HG03460 (cell line): ENCODE results near the gene STOM.

ENCODE experiments used
- ATAC-seq: cut with Tn5 transposase; IDR thresholded peaks from one replicate; pipeline ENCODE4 v1.9.1; 2021; ENCODE audit not compliant: unreplicated experiment

STOM gene

DNA sequence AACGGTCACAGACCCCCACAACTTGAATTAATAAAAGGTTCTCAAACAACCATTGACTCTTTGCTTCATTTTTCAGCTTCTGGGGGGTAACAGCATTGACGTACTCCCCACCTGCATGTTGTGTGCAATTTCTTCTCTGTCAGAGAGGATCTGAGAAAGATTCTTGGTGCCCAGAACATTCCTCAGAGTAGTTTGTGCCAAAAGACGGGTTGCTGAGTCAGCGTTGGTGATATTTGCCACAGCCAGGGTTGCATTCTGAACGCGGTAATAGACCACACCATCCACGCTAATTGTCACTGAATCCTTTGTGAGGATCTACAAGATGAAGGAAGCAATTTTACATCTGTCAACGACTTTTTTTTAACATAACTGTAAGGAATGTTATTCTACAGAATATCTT lies 21.0 kb downstream of the STOM start:
- no peak for ATAC-seq

DNA sequence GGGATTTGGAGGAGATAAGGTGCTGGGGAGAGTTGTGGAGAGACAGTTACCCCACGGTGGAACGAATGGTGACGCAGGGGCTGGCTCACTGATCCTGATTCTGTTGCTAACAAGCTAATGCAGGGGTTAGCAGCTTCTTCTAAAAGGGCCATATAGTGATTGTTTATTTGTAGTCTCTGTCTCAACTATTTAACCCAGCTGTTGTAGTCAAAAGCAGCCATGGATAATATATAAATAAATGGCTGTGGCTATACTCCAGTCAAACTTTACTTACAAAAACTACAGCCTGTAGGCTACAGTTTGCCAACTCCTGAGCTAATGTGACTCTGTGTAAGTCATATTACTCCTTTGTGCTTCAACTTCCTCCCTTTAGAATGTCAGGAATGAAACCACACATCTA lies 21.8 kb downstream of the STOM start:
- ATAC-seq: no peak

DNA sequence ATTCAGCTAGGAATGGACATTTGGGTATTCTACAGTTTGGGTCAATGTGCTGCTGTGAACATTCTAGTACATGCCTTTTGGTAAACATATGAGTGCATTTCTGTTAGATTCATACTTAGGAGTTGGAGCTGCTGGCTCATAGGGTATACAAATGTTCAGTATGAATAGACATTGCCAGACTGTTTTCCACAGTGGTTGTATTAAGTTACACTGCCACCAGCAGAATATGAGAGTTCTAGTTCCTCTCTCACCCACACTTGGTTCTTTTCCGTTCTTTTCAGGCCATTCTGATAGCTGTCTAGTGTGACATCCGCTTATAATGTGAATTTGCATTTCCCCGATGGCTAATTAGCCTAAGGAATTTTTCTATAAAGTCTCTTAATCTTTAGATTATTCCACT lies 25.0 kb downstream of the STOM start:
- ATAC-seq: no peak

DNA sequence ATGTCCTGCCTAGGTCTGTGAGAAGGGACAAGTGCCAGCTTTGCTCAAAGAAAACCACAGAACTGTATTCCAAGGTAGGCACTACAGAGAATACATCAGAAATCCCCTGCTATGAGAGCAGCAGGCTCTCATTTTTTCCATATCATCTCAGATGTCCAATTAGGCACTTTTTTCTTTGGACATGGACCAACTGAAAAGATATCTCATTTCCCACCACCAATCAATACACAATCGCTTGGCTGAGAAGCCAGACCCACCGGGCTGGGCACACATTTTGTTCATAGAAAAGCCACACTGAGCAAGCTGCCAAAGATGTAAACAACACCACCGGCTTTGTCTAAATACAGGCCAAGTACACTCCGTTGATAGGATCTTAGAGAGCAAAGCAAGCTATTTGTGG lies 25.9 kb downstream of the STOM start:
- ATAC-seq: no peak

DNA sequence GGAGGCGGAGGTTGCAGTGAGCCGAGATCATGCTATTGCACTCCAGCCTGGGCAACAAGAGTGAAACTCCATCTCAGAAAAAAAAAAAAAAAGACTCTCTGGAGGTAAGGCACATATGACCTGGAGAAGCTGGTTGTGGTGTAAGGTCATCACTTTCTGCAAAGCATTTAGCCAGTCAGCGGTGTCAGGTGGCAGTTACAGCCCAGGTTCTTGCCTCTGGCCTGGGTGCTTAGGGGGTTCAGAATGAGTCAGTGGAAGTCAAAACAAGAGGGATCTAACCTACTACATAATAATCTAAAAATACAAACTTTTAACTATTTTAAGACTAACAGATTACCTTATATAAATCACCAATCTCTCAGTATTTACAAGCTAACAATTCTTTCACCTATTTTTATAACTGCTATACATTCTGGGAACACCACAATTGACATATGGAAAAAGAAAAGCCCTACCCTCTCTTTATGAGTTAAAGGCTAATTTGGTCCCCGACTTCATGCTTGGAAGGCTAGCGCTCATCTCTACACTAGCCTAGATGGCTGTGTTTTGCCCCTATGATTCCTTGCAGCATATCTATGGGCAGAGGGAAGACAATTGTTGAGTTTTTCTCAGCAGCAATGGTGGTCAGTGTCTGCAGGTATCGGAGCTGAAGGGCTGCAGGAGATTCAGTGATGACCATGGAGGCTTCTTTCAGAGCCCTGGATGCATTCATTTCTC lies 29.2 kb downstream of the STOM start:
- peak; percentile 75 for ATAC-seq

DNA sequence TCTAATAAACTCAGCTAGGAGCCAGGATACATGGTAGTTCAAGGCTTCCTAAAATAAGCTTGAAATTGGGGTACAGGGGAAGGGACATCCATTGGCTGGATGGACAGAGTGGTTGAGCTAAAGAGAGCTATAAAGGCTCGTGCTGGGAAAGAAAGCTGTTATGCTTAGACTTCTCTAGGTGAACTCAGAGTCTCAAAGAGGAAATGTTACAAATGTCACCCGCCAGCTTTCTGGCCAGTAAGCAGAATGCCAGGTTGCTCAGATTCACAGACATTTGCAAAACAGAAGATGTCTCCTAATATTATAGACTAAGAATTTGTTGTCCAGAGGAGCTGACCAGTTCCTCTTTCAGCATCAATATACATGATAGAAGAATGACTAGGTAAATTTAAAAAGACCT lies 30.6 kb downstream of the STOM start:
- no peak for ATAC-seq

DNA sequence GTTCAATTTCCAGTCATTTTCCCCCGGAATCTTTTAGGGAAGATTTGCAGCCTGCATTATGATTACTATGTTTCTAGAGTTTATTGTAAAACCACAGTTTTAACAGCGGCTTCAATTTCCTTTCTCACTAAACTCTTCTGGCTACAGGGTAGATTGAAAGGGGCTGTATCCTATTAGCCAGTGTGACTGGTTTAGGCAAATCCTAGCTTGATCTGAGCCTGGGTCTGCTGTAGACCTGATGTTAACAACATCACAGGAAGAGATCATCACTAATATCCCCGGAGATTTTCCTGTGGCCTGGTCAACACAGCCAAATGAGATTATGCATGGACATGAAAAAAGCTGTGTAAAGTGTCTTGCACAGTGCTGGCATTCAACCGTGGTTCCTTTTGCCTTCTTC lies 33.4 kb downstream of the STOM start:
- ATAC-seq: no peak

DNA sequence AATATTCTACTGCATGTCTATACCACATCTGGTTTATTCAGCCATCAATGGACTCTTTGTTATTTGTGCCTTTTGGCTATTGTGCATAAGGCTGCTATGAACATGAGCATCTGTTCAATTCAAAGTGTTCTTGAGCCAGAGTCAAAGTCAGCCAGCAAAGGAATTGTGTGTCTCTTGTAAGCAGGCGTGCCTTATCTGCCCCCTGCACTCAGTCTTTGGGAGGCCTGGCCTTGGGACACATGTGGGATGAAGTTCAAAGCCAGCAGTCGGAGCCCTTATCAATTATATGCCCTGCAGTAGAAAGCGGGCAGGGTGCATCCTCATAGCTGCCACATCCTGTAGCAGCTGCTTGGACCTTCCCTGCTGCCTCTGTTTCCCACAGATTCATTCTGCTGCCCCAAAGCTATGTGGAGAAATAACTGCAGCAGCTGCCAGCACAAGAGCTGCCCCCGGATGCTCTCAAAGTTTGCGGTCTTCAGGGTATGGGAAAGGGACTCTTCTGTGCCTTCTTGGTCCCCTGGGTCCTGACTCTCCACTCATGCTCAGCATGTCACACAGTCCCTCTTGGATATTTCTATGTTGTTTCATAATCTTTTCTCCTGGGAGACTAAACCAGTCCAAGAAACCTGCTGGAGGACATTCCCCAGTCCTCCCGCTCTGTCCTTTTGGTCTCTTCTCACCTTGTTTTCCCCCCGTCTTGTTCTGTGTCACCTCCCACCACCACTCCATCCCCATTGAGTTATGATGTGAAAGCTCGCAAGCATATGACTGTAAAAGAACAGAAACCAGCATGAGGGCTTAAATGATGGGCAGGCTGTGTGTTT lies 35.9 kb downstream of the STOM start:
- ATAC-seq: no peak

DNA sequence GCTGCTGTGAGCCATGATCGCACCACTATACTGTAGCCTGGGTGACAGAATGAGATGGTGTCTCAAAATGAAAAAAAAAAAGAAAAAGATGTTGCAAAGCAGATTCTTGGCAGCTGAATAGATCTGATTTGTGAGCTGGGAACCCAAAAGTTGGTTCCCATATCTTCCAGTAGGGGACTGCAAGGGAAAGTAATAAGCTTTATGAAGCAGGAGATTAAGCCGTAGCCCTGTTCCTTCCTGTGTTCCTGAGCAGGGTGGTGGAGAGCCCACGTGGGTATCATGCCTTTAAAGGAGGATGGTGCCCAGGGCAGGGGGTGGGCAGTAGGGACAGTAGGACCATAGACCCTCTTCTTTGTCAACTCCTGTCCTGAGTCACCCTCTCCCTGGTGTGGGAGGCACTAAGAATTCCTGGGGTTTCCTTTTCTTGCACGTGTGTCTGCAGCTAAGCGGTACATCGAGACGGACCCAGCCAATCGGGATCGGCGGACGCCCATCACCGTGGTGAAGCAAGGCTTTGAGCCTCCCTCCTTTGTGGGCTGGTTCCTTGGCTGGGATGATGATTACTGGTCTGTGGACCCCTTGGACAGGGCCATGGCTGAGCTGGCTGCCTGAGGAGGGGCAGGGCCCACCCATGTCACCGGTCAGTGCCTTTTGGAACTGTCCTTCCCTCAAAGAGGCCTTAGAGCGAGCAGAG lies 37.9 kb downstream of the STOM start:
- no peak for ATAC-seq

DNA sequence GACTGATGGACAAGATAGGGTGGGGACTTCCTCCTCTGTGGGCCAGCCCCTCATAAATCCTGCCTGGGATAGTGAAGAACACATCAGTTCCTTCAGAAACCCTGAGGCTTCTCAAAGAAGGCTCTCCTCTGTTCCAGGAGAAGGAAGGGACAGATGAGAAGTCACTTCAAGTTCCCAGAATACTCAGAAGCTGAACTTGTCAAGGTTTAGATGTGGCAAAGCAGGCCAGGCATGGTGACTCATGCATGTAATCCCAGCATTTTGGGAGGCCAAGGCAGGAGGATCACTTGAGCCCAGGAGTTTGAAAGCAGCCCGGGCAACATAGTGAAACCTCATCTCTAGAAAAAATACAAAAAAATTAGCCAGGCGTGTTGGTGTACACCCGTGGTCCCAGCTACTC lies 38.5 kb downstream of the STOM start:
- ATAC-seq: no peak

DNA sequence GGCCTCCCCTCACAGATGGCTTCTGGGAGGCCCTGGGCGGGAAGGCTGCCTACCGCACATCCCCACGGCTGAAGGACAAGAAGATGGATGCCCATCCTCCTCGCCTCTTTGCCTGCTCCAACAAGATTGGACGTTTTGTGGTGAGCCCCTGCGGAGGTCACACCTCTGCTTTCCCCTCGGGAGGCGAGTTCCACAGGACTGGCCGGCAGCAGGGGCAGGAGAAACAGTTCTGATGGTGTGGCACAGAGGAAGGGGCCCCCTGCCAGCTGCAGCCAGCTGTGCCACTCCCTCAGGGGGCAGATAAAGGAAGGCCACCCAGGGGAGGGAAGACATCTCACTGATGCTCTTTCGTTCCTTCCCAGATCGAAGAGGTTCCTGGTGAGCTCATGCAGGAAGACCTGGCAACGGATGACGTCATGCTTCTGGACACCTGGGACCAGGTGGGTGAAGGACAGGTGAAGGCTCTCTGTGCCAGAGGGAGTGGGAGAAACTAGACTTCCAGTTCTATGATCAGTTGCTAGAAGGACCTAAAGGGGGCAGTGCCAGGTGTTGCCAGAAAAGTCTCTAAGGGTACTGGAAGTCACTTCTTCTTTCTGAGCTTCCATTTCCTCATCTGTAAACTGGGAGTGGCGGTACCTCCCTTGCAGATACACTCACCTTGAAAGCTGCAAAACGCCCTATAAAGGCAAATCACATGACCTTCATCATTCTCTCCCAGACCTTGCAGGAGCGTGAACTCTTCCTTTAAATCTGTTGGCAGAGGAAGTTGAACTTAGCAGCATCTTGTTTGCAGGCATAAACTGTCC lies 41.0 kb downstream of the STOM start:
- no peak for ATAC-seq

DNA sequence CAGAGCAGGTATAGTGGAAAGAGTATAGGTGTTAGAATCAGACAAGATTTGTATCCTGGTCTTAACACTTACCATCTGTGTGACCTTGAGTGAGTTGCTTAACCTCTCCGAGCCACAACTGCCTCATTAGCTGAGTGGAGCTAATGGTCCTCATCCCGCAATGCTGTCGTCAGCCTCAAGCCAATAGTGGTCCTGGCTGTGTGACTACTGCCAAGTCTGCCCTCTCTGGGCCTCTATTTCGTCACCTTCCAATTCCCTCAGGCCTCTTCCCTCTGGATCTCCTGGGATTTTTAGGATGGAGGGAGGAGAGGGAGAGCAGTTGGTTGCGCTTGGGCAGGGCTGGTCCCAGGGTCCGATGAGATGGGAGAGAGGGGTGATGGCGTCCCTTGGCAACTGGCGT lies 41.6 kb downstream of the STOM start:
- ATAC-seq: no peak

DNA sequence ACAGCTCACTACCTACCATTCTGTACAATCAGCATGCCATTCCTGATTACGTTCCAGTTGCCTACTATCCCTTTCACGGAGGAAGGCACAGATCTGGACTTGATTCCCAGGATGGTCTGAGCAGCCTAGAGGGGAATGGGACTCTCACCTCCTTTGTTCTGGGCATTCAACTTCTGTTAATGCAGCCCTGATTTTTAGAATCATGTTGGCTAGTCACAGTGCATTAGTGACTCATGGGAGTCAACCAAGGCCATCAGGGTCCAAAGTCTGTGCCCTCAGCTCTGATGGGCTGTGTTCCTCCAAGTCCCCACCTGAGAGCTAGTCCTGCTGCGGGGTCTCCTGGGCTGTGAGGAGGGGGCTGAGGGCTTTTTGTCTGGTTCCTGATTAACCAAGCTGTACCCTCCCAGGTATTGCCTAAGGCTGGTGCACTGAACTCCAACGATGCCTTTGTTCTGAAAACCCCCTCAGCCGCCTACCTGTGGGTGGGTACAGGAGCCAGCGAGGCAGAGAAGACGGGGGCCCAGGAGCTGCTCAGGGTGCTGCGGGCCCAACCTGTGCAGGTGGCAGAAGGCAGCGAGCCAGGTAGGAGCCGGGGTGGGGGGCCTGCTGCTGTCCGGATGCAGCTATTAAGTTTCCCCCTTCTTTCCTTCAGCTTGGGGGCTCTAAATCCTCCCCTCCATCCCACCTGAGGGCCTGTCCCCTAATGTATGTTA lies 43.0 kb downstream of the STOM start:
- no peak for ATAC-seq

DNA sequence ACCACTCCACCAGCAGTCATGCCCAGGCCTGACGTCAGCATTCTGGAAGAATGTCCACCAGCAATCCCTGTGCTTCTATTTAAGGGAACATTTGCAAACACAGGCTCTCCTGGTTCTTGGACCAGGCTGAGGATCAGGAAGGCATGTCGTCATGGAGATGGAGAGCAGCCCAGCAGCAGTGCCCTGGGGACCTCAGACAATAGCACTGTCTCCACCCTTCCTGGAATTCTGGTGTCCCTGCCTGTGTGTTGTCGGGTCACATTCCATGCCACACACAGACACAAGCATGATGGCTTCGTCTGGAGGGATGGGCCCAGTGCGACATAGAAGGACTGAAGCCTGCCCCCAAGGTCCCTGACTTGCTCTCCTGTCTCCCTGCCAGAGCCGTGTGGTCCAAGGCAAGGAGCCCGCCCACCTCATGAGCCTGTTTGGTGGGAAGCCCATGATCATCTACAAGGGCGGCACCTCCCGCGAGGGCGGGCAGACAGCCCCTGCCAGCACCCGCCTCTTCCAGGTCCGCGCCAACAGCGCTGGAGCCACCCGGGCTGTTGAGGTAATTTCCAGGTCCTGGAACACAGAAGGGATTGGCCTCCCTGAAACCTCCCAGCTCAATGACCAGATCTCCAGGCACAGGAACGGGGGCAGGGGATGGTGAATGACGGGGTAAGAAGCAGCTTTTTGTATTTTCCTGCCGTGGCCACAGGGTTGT lies 43.8 kb downstream of the STOM start:
- no peak for ATAC-seq

DNA sequence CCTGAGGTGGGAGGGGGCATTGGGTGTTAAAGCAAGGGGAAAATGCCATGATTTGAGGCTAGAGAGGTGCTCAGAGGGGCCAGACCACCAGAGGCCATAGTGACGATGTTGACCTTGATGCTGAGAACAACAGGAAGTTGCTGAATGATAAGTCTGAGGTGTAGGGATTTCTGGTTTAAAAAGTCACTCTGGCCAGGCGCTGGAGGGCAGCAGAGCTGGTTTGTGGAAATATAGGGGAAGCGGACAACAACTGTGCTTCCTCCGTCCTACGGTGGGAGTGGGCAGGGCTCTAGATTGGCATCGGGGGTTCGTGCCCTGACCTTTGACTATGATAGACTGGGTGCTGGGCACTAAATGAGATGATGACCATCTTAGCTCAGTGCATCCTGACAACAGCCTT lies 44.7 kb downstream of the STOM start:
- no peak for ATAC-seq

DNA sequence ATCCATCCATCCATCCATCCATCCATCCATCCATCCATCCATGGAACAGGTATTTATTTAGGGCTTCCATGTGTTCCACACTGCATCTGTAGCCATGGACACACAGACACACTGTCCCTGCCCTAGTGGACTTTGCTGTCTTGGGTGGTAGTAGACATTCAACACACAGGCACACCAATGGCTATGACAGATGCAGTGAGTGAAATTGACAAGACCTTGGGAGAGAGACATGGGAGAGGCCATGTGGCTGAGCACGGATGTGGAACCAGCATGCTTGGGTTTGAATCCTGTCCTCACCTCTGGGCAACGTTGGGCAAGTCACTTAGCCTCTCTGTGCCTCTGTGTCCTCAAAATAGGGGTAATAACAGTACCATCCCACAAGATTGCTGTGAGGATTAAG lies 45.3 kb downstream of the STOM start:
- no peak for ATAC-seq

DNA sequence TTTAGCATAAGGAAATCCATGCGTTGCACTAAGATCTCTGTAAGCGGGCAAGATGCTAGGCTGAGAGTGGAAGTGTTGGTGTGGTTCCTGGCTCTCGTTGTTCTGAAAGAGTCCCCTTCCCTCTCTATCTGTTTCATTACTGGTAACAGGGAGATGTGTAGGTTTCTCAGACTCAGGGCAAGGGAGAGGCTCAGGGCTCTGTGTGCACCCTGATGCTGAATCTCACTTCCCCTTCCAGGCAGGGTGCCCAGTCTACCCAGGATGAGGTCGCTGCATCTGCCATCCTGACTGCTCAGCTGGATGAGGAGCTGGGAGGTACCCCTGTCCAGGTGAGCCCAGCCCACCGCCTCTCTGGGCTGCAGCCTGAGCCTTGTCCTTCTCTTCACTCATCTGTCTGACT lies 45.7 kb downstream of the STOM start:
- no peak for ATAC-seq

DNA sequence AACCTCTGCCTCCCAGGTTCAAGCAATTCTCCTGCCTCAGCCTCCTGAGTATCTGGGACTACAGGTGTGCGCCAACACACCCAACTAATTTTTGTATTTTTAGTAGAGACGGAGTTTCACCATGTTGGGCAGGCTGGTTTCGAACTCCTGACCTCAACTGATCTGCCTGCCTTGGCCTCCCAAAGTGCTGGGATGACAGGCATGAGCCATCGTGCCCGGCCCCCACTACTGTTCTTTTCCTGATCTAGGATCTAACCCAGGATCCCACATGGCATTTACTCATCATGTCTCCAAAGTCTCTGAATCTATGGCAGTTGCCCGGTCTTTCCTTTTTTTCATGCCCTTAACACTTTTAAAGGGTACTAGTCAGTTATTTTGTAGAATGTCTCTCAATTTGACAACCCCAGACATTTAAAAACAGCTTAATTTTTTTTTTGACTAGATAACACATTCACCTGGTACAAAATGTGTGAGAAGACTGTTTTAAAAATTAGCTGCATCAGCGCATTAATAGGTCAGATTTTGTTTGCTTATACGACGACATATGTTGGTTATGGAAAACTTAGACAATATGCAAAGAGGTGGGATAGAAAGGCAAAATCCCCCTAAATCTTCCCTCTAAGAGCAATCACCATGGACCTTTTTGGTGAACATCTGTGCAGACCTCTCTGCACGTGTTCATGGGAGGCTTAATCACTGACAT lies 46.5 kb downstream of the STOM start:
- ATAC-seq: no peak

DNA sequence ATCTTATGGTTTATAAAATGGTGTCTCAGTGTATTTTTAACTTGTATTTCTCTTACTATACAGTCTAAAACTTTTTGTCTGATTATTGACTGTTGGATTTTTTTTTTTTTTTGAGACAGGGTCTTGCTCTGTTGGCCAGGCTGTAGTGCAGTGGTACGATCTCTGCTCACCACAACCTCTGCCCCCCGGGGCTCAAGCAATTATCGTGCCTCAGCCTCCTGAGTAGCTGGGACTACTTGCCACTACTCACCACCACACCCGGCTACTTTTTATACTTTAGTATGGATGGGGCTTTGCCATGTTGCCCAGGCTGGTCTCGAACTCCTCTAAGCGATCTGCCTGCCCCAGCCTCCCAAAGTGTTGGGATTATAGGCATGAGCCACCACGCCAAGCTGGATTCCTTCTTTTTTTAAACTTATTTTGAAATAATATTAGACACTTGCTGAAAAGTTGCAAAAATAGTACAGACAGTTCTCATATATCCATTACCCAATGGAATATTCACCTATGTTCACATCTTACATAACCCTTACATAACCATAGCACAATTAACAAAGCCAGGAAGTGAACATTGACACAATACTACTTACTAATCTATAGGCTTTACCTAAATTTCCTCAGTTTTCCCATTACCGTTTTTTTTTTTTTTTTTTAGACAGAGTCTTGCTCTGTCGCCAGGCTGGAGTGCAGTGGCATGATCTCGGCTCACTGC lies 47.2 kb downstream of the STOM start:
- no peak for ATAC-seq
